ENCODE data around the gene NLRP6. TPM values are rescaled to one million over a fixed set of nuclear protein-coding genes. Genes with fewer than 3 reads are reported as not detected.
"Not testable (repeated sequence)": the region's sequence is repeated elsewhere in the genome, so short reads cannot be mapped to it uniquely, and the experiment has no call there.

Gene NLRP6
- total RNA-seq, 1 experiment from 2014 or later = not detected

- no peak for DNase-seq (ENCODE audit: low read depth)
Observed at GRCh38 chr11:325796-326591, 47.8 kb downstream of the NLRP6 start.

GRCh38 chr11:326592-326841, 48.3 kb downstream of the NLRP6 start:
- DNase-seq (ENCODE audit: low read depth) = no peak

- no peak for DNase-seq (ENCODE audit: low read depth)
Observed at GRCh38 chr11:326842-327580, 48.8 kb downstream of the NLRP6 start.

- no peak for DNase-seq (ENCODE audit: low read depth)
Observed at GRCh38 chr11:327581-327923, 49.3 kb downstream of the NLRP6 start.

GRCh38 chr11:328012-328411, 49.8 kb downstream of the NLRP6 start:
- DNase-seq (ENCODE audit: low read depth) = no peak

GRCh38 chr11:328516-329100, 50.4 kb downstream of the NLRP6 start:
- not testable (repeated sequence) for DNase-seq (ENCODE audit: low read depth)

GRCh38 chr11:329886-330253, 51.7 kb downstream of the NLRP6 start:
- no peak for DNase-seq (ENCODE audit: low read depth)

GRCh38 chr11:330307-330693, 52.1 kb downstream of the NLRP6 start:
- no peak for DNase-seq (ENCODE audit: low read depth)

GRCh38 chr11:330694-331357, 52.6 kb downstream of the NLRP6 start:
- no peak for DNase-seq (ENCODE audit: low read depth)

- DNase-seq (ENCODE audit: low read depth) = no peak
Observed at GRCh38 chr11:331358-332060, 53.3 kb downstream of the NLRP6 start.

GRCh38 chr11:332651-333480, 54.7 kb downstream of the NLRP6 start:
- no peak for DNase-seq (ENCODE audit: low read depth)

GRCh38 chr11:333616-334263, 55.5 kb downstream of the NLRP6 start:
- DNase-seq (ENCODE audit: low read depth) = not testable (repeated sequence)

- no peak for DNase-seq (ENCODE audit: low read depth)
Observed at GRCh38 chr11:334264-334994, 56.2 kb downstream of the NLRP6 start.

Other genes starting within 250 kb of the NLRP6 start
- gene SCGB1C1, start 85.3 kb upstream of the NLRP6 start, total RNA-seq (2014; rRNA removed; shearing (Covaris generic)) = not detected in 2 replicates
- gene BET1L, start 71.0 kb upstream of the NLRP6 start, total RNA-seq (2014; rRNA removed; shearing (Covaris generic)) = 9.6 and 10.3 TPM in 2 replicates
- 75.5 and 91.3 TPM in 2 replicates for gene RIC8A, start 70.7 kb upstream of the NLRP6 start, total RNA-seq (2014; rRNA removed; shearing (Covaris generic))
- 7.0 and 7.6 TPM in 2 replicates for gene SIRT3, start 42.1 kb upstream of the NLRP6 start, total RNA-seq (2014; rRNA removed; shearing (Covaris generic))
- gene PSMD13, start 41.4 kb upstream of the NLRP6 start, total RNA-seq (2014; rRNA removed; shearing (Covaris generic)) = 136 and 173 TPM in 2 replicates
- gene PGGHG, start 10.7 kb downstream of the NLRP6 start, total RNA-seq (2014; rRNA removed; shearing (Covaris generic)) = 1.3 and 1.6 TPM in 2 replicates
- not detected in 2 replicates for gene IFITM5, start 21.1 kb downstream of the NLRP6 start, total RNA-seq (2014; rRNA removed; shearing (Covaris generic))
- gene IFITM2, start 29.4 kb downstream of the NLRP6 start, total RNA-seq (2014; rRNA removed; shearing (Covaris generic)) = 28.0 and 30.6 TPM in 2 replicates
- 13.6 and 14.3 TPM in 2 replicates for gene IFITM1, start 35.6 kb downstream of the NLRP6 start, total RNA-seq (2014; rRNA removed; shearing (Covaris generic))
- 102 and 111 TPM in 2 replicates for gene IFITM3, start 42.5 kb downstream of the NLRP6 start, total RNA-seq (2014; rRNA removed; shearing (Covaris generic))
- not detected in 2 replicates for gene B4GALNT4, start 91.1 kb downstream of the NLRP6 start, total RNA-seq (2014; rRNA removed; shearing (Covaris generic))
- gene PKP3, start 115.8 kb downstream of the NLRP6 start, total RNA-seq (2014; rRNA removed; shearing (Covaris generic)) = 0.84 and 2.9 TPM in 2 replicates
- 14.3 and 19.2 TPM in 2 replicates for gene SIGIRR, start 136.6 kb downstream of the NLRP6 start, total RNA-seq (2014; rRNA removed; shearing (Covaris generic))
- gene ANO9, start 163.6 kb downstream of the NLRP6 start, total RNA-seq (2014; rRNA removed; shearing (Covaris generic)) = not detected in 2 replicates
- 13.2 and 16.8 TPM in 2 replicates for gene PTDSS2, start 171.9 kb downstream of the NLRP6 start, total RNA-seq (2014; rRNA removed; shearing (Covaris generic))
- gene RNH1, start 228.8 kb downstream of the NLRP6 start, total RNA-seq (2014; rRNA removed; shearing (Covaris generic)) = 147 and 167 TPM in 2 replicates